Panc1 (cell line): ENCODE measurements around the gene SRSF5. TPM values are rescaled to one million over a fixed set of nuclear protein-coding genes. Genes with fewer than 3 reads are reported as not detected.

Source experiments
- ATAC-seq: fragments of 200-7000 bp; cut with Tn5 transposase; 2 replicates; pipeline ENCODE4 v1.9.1; 2020; ENCODE audit warnings: mild to moderate bottlenecking, moderate library complexity
- BruUV-seq: library from RNA; stranded (reverse); fragments of 400-500 nt; replicated peaks from 2 replicates; lab custom pipeline; 2021; lab: Mats Ljungman, UMichigan
- CTCF ChIA-PET: fragments of 300-600 bp; sonication (Branson Sonifier 250); formaldehyde crosslinking; loops from one replicate; lab custom pipeline; 2022; ENCODE audit warnings: antibody characterized with exemption; lab: Charles Lee
- POLR2A ChIA-PET: fragments of 300-600 bp; sonication (Branson Sonifier 250); formaldehyde crosslinking; loops from one replicate; lab custom pipeline; 2022; ENCODE audit warnings: antibody characterized with exemption; lab: Charles Lee
- DNase-seq: peaks from one replicate; pipeline ENCODE4 v3.0.0-alpha.2; 2010; ENCODE audit warnings: low read depth, low spot score
- H3K27ac ChIP-seq: 2 replicates; pipeline ENCODE4 v1.5.1; 2011; ENCODE audit warnings: mild to moderate bottlenecking, low read length, inconsistent platforms
- H3K27me3 ChIP-seq: fragments of 200-500 bp; sonication (Bioruptor generic); 2 replicates; pipeline ENCODE4 v1.6.0; 2014; ENCODE audit warnings: low read length, inconsistent platforms; ENCODE audit not compliant: control insufficient read depth, insufficient read depth
- H3K36me3 ChIP-seq: fragments of 200-500 bp; sonication (Bioruptor generic); 2 replicates; pipeline ENCODE4 v1.5.1; 2014; ENCODE audit warnings: inconsistent platforms, mild to moderate bottlenecking, low read length, moderate library complexity; ENCODE audit not compliant: control insufficient read depth, insufficient read depth
- H3K4me1 ChIP-seq: 2 replicates; pipeline ENCODE4 v1.5.1; 2011; ENCODE audit warnings: inconsistent platforms, mild to moderate bottlenecking, low read length, moderate library complexity; ENCODE audit not compliant: control insufficient read depth, insufficient read depth
- H3K4me3 ChIP-seq, 2 experiments: 2 replicates each; pipeline ENCODE4 v1.5.1; 2011 to 2012; ENCODE audit warnings: low read depth in 2 of 2, low read length in 2 of 2, mild to moderate bottlenecking in 2 of 2, inconsistent platforms in 1 of 2, moderate library complexity in 1 of 2
- H3K9me3 ChIP-seq: fragments of 200-500 bp; sonication (Bioruptor generic); 2 replicates; pipeline ENCODE4 v1.5.1; 2014; ENCODE audit warnings: low read depth, mild to moderate bottlenecking, inconsistent platforms, low read length, moderate library complexity; ENCODE audit not compliant: control insufficient read depth, insufficient read depth
- CTCF ChIP-seq: fragments of 450-650 bp; IDR thresholded peaks from 2 replicates; pipeline ENCODE4 v1.5.1; 2017; ENCODE audit warnings: mild to moderate bottlenecking
- POLR2AphosphoS5 ChIP-seq: IDR thresholded peaks from 2 replicates; pipeline ENCODE4 v1.6.1; 2012; ENCODE audit warnings: mild to moderate bottlenecking, low read depth, low read length, moderate library complexity
- REST ChIP-seq, 2 experiments: IDR thresholded peaks; 2 replicates each; pipeline ENCODE4 v1.6.1; 2011 to 2012; ENCODE audit warnings: low read depth in 2 of 2, control low read depth in 1 of 2, low read length in 1 of 2, mild to moderate bottlenecking in 1 of 2, moderate library complexity in 1 of 2; ENCODE audit not compliant: insufficient read depth in 1 of 2
- SIN3A ChIP-seq: IDR thresholded peaks from 2 replicates; pipeline ENCODE4 v1.6.1; 2012; ENCODE audit warnings: low read depth, mild to moderate bottlenecking, low read length, moderate library complexity, borderline replicate concordance; ENCODE audit not compliant: insufficient read depth
- TCF7L2 ChIP-seq: IDR thresholded peaks from 2 replicates; pipeline ENCODE4 v1.6.1; 2011; ENCODE audit warnings: mild to moderate bottlenecking, low read depth, low read length, inconsistent platforms
- in situ Hi-C: cut with HindIII; loops from 2 replicates; pipeline ENCODE4 v1.10.0; 2016; ENCODE audit warnings: low sequenced_read_pairs, low pct_unique_long_range_greater_than_20kb
- intact Hi-C: fragments of 100-400 bp; cut with micrococcal nuclease; formaldehyde crosslinking; loops from one replicate; pipeline ENCODE4 v1.10.0; 2022; ENCODE audit not compliant: unreplicated experiment
- total RNA-seq: library from RNA; stranded (reverse); gene quantifications from one replicate; pipeline ENCODE4 v1.2.1, GENCODE V29; 2021; ENCODE audit not compliant: unreplicated experiment

SRSF5 gene
- total RNA-seq, 1 experiment from 2014 or later, result 154 TPM

GRCh38 chr14:69772082-69773017 lies 5.4 kb downstream of the SRSF5 start:
- Histone ChIP-seq H3K27ac (no peak overlapping the region), H3K4me3 (no peak overlapping the region), H3K9me3 (no peaks in the 10 kb centered on the region), H3K36me3 (peaks cover 59% of the 10 kb centered on the region), H3K27me3 (no peaks in the 10 kb centered on the region), H3K4me1 (peaks cover 4% of the 10 kb centered on the region)
- CTCF ChIA-PET, result no interaction called here
- DNase-seq, result no peak
- TF ChIP-seq CTCF, result no peak
- TF ChIP-seq REST (IDR thresholded peaks at IDR 0.05; ENCODE audit: insufficient read depth in 1 of 2, low read depth in 2 of 2, low read length in 1 of 2), result no peak
- TF ChIP-seq TCF7L2, result no peak
- no peak for TF ChIP-seq SIN3A
- TF ChIP-seq POLR2AphosphoS5, result no peak
- POLR2A ChIA-PET, result no interaction called here
- intact Hi-C loops, result no loop called here
- no TSS peak for BruUV-seq
- no peak for ATAC-seq
- in situ Hi-C loops, result no loop called here

GRCh38 chr14:69773571-69774276 lies 6.8 kb downstream of the SRSF5 start:
- ChIA-PET POLR2A (interaction anchor here (0.6 kb wide), 1 partner anchor 1036 kb away, joined by 3 read pairs; the partner anchor contains the start of gene MAP3K9), CTCF (interaction anchor here (0.6 kb wide), 1 partner anchor 66 kb away, joined by 3 read pairs; no protein-coding TSS in a partner anchor)
- BruUV-seq, result no TSS peak
- no peaks in the 10 kb centered on the region for H3K9me3 ChIP-seq
- H3K4me1 ChIP-seq, result peaks cover 3% of the 10 kb centered on the region
- peaks cover 54% of the 10 kb centered on the region for H3K36me3 ChIP-seq
- no peak overlapping the region for H3K27ac ChIP-seq
- TF ChIP-seq POLR2AphosphoS5 (0 out of 2 replicates have a peak, but pooled peaks have one; percentile 39), CTCF (no peak)
- no peak for DNase-seq
- no peak for ATAC-seq
- in situ Hi-C loops, result no loop called here
- intact Hi-C loops, result no loop called here
- no peak overlapping the region for H3K4me3 ChIP-seq
- H3K27me3 ChIP-seq, result no peaks in the 10 kb centered on the region
